Karpas-422 (cell line): ENCODE data around the gene NFATC3. TPM values are rescaled to one million over a fixed set of nuclear protein-coding genes. Genes with fewer than 3 reads are reported as not detected.
A peak's percentile ranks its signal among the peaks of the same experiment; 100 is the strongest.

Experiments
- DNase-seq: peaks from one replicate; pipeline ENCODE4 v3.0.0-alpha.2; 2015
- H2AFZ ChIP-seq: fragments of 200-600 bp; sonication (generic); 2 replicates; pipeline ENCODE4 v1.6.1; 2014; ENCODE audit warnings: antibody characterized with exemption, low read length, mixed read lengths
- H3K27ac ChIP-seq: fragments of 200-600 bp; sonication (generic); 2 replicates; pipeline ENCODE4 v1.5.1; 2014; ENCODE audit warnings: mild to moderate bottlenecking, low read length, moderate library complexity
- H3K27me3 ChIP-seq: fragments of 200-600 bp; sonication (generic); 2 replicates; pipeline ENCODE4 v1.6.1; 2014; ENCODE audit warnings: low read length, mixed read lengths
- H3K36me3 ChIP-seq: fragments of 200-600 bp; sonication (generic); 2 replicates; pipeline ENCODE4 v1.6.1; 2014; ENCODE audit warnings: low read length, mixed read lengths; ENCODE audit not compliant: insufficient read depth
- H3K4me1 ChIP-seq: fragments of 200-600 bp; sonication (generic); 2 replicates; pipeline ENCODE4 v1.6.1; 2014; ENCODE audit warnings: mild to moderate bottlenecking, low read length, mixed read lengths
- H3K4me2 ChIP-seq: fragments of 200-600 bp; sonication (generic); 2 replicates; pipeline ENCODE4 v1.6.1; 2014; ENCODE audit warnings: low read length, low read depth, mild to moderate bottlenecking; ENCODE audit not compliant: poor library complexity, severe bottlenecking
- H3K4me3 ChIP-seq: fragments of 200-600 bp; sonication (generic); 2 replicates; pipeline ENCODE4 v1.5.1; 2014; ENCODE audit warnings: mild to moderate bottlenecking, antibody characterized with exemption, low read length, mixed read lengths
- H3K79me2 ChIP-seq: fragments of 200-600 bp; sonication (generic); 2 replicates; pipeline ENCODE4 v1.6.1; 2014; ENCODE audit warnings: mild to moderate bottlenecking, low read length, mixed read lengths
- H3K9ac ChIP-seq: fragments of 200-600 bp; sonication (generic); 2 replicates; pipeline ENCODE4 v1.6.0; 2014; ENCODE audit warnings: low read length
- H3K9me2 ChIP-seq: fragments of 200-600 bp; sonication (generic), shearing (Covaris generic); replicated peaks from 2 replicates; pipeline ENCODE4 v1.6.0; 2014; ENCODE audit warnings: mild to moderate bottlenecking, low read length, moderate library complexity; ENCODE audit not compliant: insufficient read depth
- H3K9me3 ChIP-seq: fragments of 300-700, 200-600 bp; sonication (generic); 2 replicates; pipeline ENCODE4 v1.6.1; 2014; ENCODE audit warnings: low read length, mixed read lengths
- H4K20me1 ChIP-seq: fragments of 200-600 bp; sonication (generic); 2 replicates; pipeline ENCODE4 v1.6.1; 2014; ENCODE audit warnings: mild to moderate bottlenecking, antibody characterized with exemption, low read length, low read depth; ENCODE audit not compliant: insufficient read depth
- total RNA-seq: library from RNA; depleted of rRNA; stranded (reverse); fragments of >200 nt; shearing (Covaris generic); gene quantifications from 2 replicates; pipeline ENCODE4 v1.2.3, GENCODE V29; 2014; ENCODE audit warnings: low replicate concordance

The NFATC3 gene
- total RNA-seq, 1 experiment from 2014 or later = 72.3 TPM

DNA sequence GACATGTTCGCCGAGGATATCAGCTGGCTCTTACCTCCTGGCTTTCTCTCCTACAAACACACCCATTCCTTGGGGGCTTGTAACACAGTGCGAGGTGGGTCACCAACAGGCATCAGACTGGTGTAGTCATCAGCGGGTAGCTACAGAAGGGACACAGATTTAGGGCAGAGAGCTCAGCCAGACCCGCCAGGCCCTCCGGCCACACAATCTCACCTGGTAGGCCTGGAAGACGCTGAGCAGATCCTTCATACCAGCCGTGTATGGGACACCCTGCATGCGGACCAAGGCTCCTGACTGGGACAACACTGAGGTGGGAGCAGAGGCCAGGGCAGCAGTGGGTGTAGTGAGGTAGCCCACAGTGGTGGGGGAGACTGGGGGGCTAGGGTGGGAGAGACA is 145.0 kb downstream of the NFATC3 start:
- peaks cover 42% of the 10 kb centered on the region for H3K4me1 ChIP-seq
- no peaks in the 10 kb centered on the region for H3K9me2 ChIP-seq
- H4K20me1 ChIP-seq = no peaks in the 10 kb centered on the region
- no peaks in the 10 kb centered on the region for H3K36me3 ChIP-seq
- no peak overlapping the region for H3K4me2 ChIP-seq
- H3K27me3 ChIP-seq = no peaks in the 10 kb centered on the region
- H3K79me2 ChIP-seq = peaks cover 11% of the 10 kb centered on the region
- no peak overlapping the region for H3K9ac ChIP-seq
- no peak overlapping the region for H3K4me3 ChIP-seq
- no peak for DNase-seq
- no peaks in the 10 kb centered on the region for H3K9me3 ChIP-seq
- no peak overlapping the region for H3K27ac ChIP-seq
- H2AFZ ChIP-seq = no peak overlapping the region

DNA sequence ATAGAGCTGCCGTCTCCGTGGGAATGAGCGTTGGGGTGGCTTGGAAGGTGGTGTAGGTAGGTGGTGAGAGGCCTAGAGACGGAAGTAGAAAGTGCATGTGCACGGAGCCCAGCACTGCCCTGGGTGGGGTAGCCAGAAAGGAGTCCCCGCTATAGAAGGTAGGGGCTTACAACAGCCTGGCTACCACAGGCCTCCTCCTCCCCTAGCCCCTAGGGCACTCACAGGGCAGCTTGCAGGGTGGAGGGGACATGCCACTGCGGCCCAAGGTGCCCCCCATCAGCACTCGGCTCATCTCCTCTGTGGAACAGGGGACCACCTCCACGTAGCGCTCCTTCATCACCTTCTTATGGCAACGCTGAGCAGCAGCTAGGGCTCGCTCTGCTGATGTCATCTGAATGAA is 145.8 kb downstream of the NFATC3 start:
- no peaks in the 10 kb centered on the region for H3K9me2 ChIP-seq
- H2AFZ ChIP-seq = no peak overlapping the region
- H4K20me1 ChIP-seq = no peaks in the 10 kb centered on the region
- no peaks in the 10 kb centered on the region for H3K36me3 ChIP-seq
- H3K9ac ChIP-seq = no peak overlapping the region
- no peak overlapping the region for H3K27ac ChIP-seq
- no peaks in the 10 kb centered on the region for H3K9me3 ChIP-seq
- no peak overlapping the region for H3K4me2 ChIP-seq
- no peaks in the 10 kb centered on the region for H3K27me3 ChIP-seq
- DNase-seq = no peak
- H3K4me3 ChIP-seq = no peak overlapping the region
- H3K4me1 ChIP-seq = peaks cover 35% of the 10 kb centered on the region
- H3K79me2 ChIP-seq = peaks cover 5% of the 10 kb centered on the region; the same call in 1 of the 2 replicates

GRCh38 chr16:68231384-68232136 is 146.4 kb downstream of the NFATC3 start:
- no peaks in the 10 kb centered on the region for H3K9me3 ChIP-seq
- H3K27ac ChIP-seq = no peak overlapping the region
- no peak for DNase-seq
- no peak overlapping the region for H3K4me2 ChIP-seq
- no peak overlapping the region for H3K9ac ChIP-seq
- H3K4me3 ChIP-seq = no peak overlapping the region
- H4K20me1 ChIP-seq = no peaks in the 10 kb centered on the region
- H2AFZ ChIP-seq = no peak overlapping the region
- no peaks in the 10 kb centered on the region for H3K27me3 ChIP-seq
- H3K36me3 ChIP-seq = no peaks in the 10 kb centered on the region
- no peaks in the 10 kb centered on the region for H3K9me2 ChIP-seq
- H3K4me1 ChIP-seq = peaks cover 32% of the 10 kb centered on the region
- no peaks in the 10 kb centered on the region; the same call in 1 of the 2 replicates for H3K79me2 ChIP-seq

DNA sequence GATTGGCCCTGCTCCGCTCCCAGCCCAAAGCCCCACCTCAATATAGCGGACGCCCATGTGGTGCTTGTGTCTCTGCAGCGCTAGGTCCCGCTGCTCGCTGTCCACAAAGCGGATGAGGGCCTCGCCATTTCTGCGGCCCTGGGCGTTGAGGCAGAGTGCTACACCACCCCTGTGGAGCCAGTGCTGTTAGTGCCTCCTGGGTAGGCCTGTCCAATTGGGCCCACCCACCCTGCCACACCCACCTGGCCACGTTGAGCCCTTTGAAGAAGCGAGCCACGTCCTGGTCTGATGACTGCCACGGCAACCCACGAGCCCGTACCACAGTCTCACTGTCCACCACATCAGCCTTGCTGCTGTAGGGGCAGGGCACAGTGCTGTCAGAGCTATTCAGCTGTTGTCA is 147.2 kb downstream of the NFATC3 start:
- no peaks in the 10 kb centered on the region for H3K9me2 ChIP-seq
- H3K79me2 ChIP-seq = no peaks in the 10 kb centered on the region; the same call in 1 of the 2 replicates
- H3K9me3 ChIP-seq = no peaks in the 10 kb centered on the region
- no peaks in the 10 kb centered on the region for H3K36me3 ChIP-seq
- no peaks in the 10 kb centered on the region for H4K20me1 ChIP-seq
- no peaks in the 10 kb centered on the region for H3K27me3 ChIP-seq
- H3K4me1 ChIP-seq = peaks cover 33% of the 10 kb centered on the region
- H2AFZ ChIP-seq = no peak overlapping the region
- no peak overlapping the region for H3K9ac ChIP-seq
- H3K4me2 ChIP-seq = no peak overlapping the region
- no peak for DNase-seq
- no peak overlapping the region for H3K4me3 ChIP-seq
- H3K27ac ChIP-seq = no peak overlapping the region

DNA sequence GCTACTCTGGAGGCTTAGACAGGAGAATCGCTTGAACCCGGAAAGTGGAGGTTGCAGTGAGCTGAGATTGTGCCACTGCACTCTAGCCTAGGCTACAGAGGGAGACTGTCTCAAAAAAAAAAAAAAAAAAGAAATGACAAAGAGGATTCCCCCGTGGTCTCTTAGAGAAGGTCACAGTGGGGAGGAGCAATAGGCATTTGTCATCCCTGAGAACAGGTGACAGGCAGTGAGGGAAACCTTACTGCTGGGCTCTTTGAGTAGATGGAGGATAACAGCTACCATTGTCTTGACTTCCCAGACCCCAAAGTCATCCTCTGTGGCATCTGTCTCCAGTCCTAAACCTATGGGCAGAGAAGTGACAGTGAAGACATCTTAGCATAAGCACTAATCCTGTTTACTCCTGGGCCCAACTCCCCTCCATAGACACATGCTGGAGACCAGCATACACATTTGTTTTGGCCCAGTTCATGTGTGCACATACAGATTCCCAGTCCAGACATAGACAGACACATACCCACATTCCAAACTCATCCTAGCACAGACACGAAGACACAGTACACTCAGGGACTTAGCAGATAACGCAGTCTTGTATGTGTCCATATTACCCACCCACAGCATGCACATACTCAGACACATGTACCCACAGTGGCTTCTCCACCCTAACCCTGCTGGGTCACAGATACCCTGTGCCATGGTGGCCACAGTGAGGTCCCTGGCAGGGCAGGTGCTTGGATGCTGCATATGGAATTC is 148.1 kb downstream of the NFATC3 start:
- Histone ChIP-seq H3K9me2 (no peaks in the 10 kb centered on the region), H3K27me3 (no peaks in the 10 kb centered on the region), H3K4me2 (no peak overlapping the region), H3K36me3 (no peaks in the 10 kb centered on the region), H3K9ac (no peak overlapping the region), H2AFZ (no peak overlapping the region), H3K4me3 (no peak overlapping the region), H3K27ac (no peak overlapping the region), H3K79me2 (no peaks in the 10 kb centered on the region; the same call in 1 of the 2 replicates), H4K20me1 (no peaks in the 10 kb centered on the region), H3K9me3 (no peaks in the 10 kb centered on the region), H3K4me1 (peaks cover 28% of the 10 kb centered on the region)
- DNase-seq = no peak

DNA sequence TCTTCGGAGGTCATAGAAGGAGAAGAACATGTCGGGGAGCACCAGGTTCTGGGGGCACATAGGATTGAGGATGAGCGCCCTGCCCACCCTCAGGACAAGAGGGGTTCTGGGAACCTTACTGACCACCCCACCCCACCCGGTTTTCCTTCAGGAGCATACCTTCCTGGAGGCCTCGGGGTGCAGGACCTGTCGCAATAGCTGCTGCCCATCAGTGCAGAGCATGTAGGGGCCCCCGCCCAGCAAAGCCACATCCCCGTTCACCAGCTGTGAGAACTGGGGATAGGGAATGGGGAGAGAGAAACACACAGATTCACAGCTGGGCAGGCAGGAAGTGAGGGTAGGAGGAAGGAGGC is 148.6 kb downstream of the NFATC3 start:
- Histone ChIP-seq H3K9me2 (no peaks in the 10 kb centered on the region), H3K4me1 (peaks cover 22% of the 10 kb centered on the region), H3K9me3 (no peaks in the 10 kb centered on the region), H4K20me1 (no peaks in the 10 kb centered on the region), H3K36me3 (no peaks in the 10 kb centered on the region), H3K4me2 (no peak overlapping the region), H3K27me3 (no peaks in the 10 kb centered on the region), H3K9ac (no peak overlapping the region), H3K79me2 (no peaks in the 10 kb centered on the region), H2AFZ (no peak overlapping the region), H3K4me3 (no peak overlapping the region), H3K27ac (no peak overlapping the region)
- DNase-seq = no peak

DNA sequence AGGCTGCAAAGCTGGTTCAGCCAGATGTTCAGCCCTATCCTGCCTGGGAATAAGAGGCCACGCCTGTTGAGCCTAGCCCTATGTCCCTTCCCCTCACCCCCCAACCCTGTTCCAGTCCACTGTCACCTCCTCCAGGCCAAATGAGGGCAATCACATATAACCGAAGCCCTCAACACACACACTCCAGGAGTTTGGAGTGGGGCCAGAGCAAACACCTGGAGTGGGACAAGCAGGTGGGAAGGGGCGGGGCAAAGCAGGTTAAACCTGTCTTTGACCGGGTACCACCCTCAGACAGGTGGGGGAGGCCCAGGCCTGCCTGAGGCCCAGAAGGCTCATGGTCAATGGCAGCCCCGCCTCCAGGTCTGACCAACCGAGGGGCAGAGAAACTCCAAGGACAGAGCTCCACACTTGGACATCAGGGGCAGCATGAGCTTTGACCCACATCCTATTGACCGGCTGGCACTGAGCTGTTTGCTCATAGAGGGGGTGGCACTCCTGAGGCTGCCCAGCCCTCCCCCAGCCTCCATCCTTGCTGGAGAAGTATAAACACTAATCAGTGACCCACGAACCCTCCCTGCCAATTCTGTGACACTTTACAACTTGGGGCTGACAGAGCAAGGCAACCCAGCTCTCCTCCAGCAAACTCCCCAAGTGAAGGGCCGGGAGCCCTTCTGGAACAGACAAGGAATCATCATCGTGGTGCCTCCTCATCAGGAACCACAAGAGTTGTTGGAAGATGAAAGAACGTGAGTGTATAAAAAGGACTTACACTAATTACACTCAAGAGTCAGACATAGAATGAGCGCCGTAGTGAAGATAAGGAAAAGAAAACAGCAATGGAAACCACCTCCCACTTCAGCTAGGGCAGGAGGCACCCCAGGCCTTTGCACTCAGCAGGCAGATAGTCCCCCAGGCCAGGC is 149.3 kb downstream of the NFATC3 start:
- Histone ChIP-seq H3K4me1 (peaks cover 17% of the 10 kb centered on the region), H4K20me1 (no peaks in the 10 kb centered on the region), H3K9me2 (no peaks in the 10 kb centered on the region), H2AFZ (no peak overlapping the region), H3K9me3 (no peaks in the 10 kb centered on the region), H3K36me3 (no peaks in the 10 kb centered on the region), H3K9ac (no peak overlapping the region), H3K27ac (0 out of 2 replicates have a peak overlapping the region, but pooled peaks have one; percentile 23), H3K27me3 (no peaks in the 10 kb centered on the region), H3K79me2 (no peaks in the 10 kb centered on the region), H3K4me3 (no peak overlapping the region), H3K4me2 (no peak overlapping the region)
- DNase-seq = no peak
